Neural progenitor cell (in vitro differentiated cells): ENCODE results near the gene CPT1A. TPM values are rescaled to one million over a fixed set of nuclear protein-coding genes. Genes with fewer than 3 reads are reported as not detected.

Experiments
- DNase-seq: peaks from one replicate; pipeline ENCODE4 v3.0.0-alpha.2; 2016; ENCODE audit warnings: low spot score
- H2AFZ ChIP-seq: fragments of 200-600 bp; sonication (generic); replicated peaks from 2 replicates; pipeline ENCODE4 v1.6.1; 2016; ENCODE audit warnings: antibody characterized with exemption
- H3F3A ChIP-seq: fragments of 200-600 bp; sonication (generic); 2 replicates; pipeline ENCODE4 v1.6.1; 2016; ENCODE audit warnings: antibody characterized with exemption, low read depth
- H3K27ac ChIP-seq: fragments of 200-600 bp; sonication (generic); 2 replicates; pipeline ENCODE4 v1.5.1; 2016; ENCODE audit warnings: mild to moderate bottlenecking
- H3K27me3 ChIP-seq: fragments of 200-600 bp; sonication (generic); 2 replicates; pipeline ENCODE4 v1.6.1; 2016; ENCODE audit warnings: mild to moderate bottlenecking, moderate library complexity
- H3K36me3 ChIP-seq: fragments of 200-600 bp; sonication (generic); 2 replicates; pipeline ENCODE4 v1.5.1; 2016
- H3K4me1 ChIP-seq: fragments of 200-600 bp; sonication (generic); 2 replicates; pipeline ENCODE4 v1.6.1; 2016; ENCODE audit warnings: mixed run types
- H3K4me2 ChIP-seq: fragments of 200-600 bp; sonication (generic); 2 replicates; pipeline ENCODE4 v1.6.1; 2016
- H3K4me3 ChIP-seq: fragments of 200-600 bp; sonication (generic); 2 replicates; pipeline ENCODE4 v1.5.1; 2016
- H3K79me2 ChIP-seq: fragments of 200-600 bp; sonication (generic); 2 replicates; pipeline ENCODE4 v1.6.1; 2016; ENCODE audit warnings: low read depth
- H3K9ac ChIP-seq: fragments of 200-600 bp; sonication (generic); 2 replicates; pipeline ENCODE4 v1.6.1; 2016
- H3K9me3 ChIP-seq: fragments of 200-600 bp; sonication (generic); 2 replicates; pipeline ENCODE4 v1.5.1; 2016; ENCODE audit warnings: low read depth
- H4K20me1 ChIP-seq: fragments of 200-600 bp; sonication (generic); 2 replicates; pipeline ENCODE4 v1.6.1; 2016; ENCODE audit warnings: low read depth
- H3K27ac Mint-ChIP-seq: 3 replicates; pipeline ENCODE4 v1.8.0; 2021; ENCODE audit warnings: mixed read lengths
- H3K27me3 Mint-ChIP-seq: 2 replicates; pipeline ENCODE4 v1.8.0; 2022; ENCODE audit warnings: low read depth, mild to moderate bottlenecking, inconsistent platforms, moderate library complexity, mixed read lengths; ENCODE audit not compliant: insufficient read depth
- H3K36me3 Mint-ChIP-seq: 3 replicates; pipeline ENCODE4 v1.8.0; 2021; ENCODE audit warnings: mixed read lengths
- H3K4me1 Mint-ChIP-seq: 3 replicates; pipeline ENCODE4 v1.8.0; 2021; ENCODE audit warnings: mixed read lengths
- H3K4me3 Mint-ChIP-seq: 3 replicates; pipeline ENCODE4 v1.8.0; 2021; ENCODE audit warnings: mild to moderate bottlenecking, moderate library complexity, mixed read lengths
- H3K9me3 Mint-ChIP-seq: 3 replicates; pipeline ENCODE4 v1.8.0; 2020; ENCODE audit warnings: mixed read lengths
- CTCF ChIP-seq: fragments of 200-600 bp; sonication (generic); IDR thresholded peaks from 2 replicates; pipeline ENCODE4 v1.5.1; 2017; ENCODE audit warnings: antibody characterized with exemption, mild to moderate bottlenecking
- EZH2 ChIP-seq: fragments of 200-600 bp; sonication (generic); IDR thresholded peaks from 2 replicates; pipeline ENCODE4 v1.6.1; 2017; ENCODE audit warnings: antibody characterized with exemption, mild to moderate bottlenecking, moderate library complexity
- EZH2phosphoT487 ChIP-seq: fragments of 200-600 bp; sonication (generic); IDR thresholded peaks from 2 replicates; pipeline ENCODE4 v1.6.1; 2017; ENCODE audit warnings: antibody characterized with exemption
- total RNA-seq: library from RNA; depleted of rRNA; stranded (reverse); fragments of >200 nt; gene quantifications from 2 replicates; pipeline ENCODE4 v1.2.3, GENCODE V29; 2015; ENCODE audit warnings: low replicate concordance

CPT1A gene
- total RNA-seq, 1 donor from 2014 or later: 0.64 TPM

DNA sequence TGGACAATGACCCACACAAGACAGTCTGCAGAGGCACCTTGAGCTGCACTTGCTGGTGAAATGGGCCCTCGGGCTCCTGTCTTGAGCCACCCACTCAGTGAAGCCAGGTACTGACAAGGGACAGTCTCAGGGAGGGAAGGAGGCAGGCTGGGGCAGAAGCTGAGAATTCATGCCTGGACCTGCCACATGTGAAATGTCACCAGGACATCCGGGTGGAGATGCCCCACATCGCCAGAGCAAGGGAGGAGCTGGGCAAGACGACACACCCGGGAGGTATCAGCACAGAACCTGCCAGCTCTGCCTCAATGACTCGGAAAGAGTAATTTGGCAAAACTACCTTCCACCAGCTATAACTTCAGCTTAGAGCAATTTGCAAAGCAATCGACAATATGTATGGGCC lies 23.5 kb downstream of the CPT1A start:
- H3K27me3 Mint-ChIP-seq: peaks cover 12% of the 10 kb centered on the region
- Histone ChIP-seq H3K4me3 (no peak overlapping the region), H3K79me2 (no peaks in the 10 kb centered on the region), H3K4me2 (no peak overlapping the region), H3F3A (no peaks in the 10 kb centered on the region), H3K36me3 (no peaks in the 10 kb centered on the region), H2AFZ (no peak overlapping the region), H3K9me3 (no peaks in the 10 kb centered on the region), H4K20me1 (no peaks in the 10 kb centered on the region), H3K4me1 (no peaks in the 10 kb centered on the region), H3K27ac (no peak overlapping the region), H3K9ac (no peak overlapping the region), H3K27me3 (no peaks in the 10 kb centered on the region)
- no peaks in the 10 kb centered on the region for H3K9me3 Mint-ChIP-seq
- peaks cover 4% of the 10 kb centered on the region for H3K4me1 Mint-ChIP-seq
- H3K27ac Mint-ChIP-seq: no peak overlapping the region
- no peak overlapping the region for H3K4me3 Mint-ChIP-seq
- TF ChIP-seq EZH2 (no peak), EZH2phosphoT487 (no peak), CTCF (no peak)
- no peaks in the 10 kb centered on the region for H3K36me3 Mint-ChIP-seq
- no peak for DNase-seq

GRCh38 chr11:68817554-68817953 lies 24.2 kb downstream of the CPT1A start:
- H3K27ac Mint-ChIP-seq: no peak overlapping the region
- no peaks in the 10 kb centered on the region for H4K20me1 ChIP-seq

GRCh38 chr11:68816917-68817419 lies 24.7 kb downstream of the CPT1A start:
- H3K4me3 Mint-ChIP-seq: no peak overlapping the region
- no peaks in the 10 kb centered on the region for H3K9me3 Mint-ChIP-seq
- Histone ChIP-seq H3K9ac (no peak overlapping the region), H4K20me1 (no peaks in the 10 kb centered on the region), H3K27me3 (no peaks in the 10 kb centered on the region), H3K4me2 (no peak overlapping the region), H3K4me1 (no peaks in the 10 kb centered on the region), H3K27ac (no peak overlapping the region), H3K4me3 (no peak overlapping the region), H3F3A (no peaks in the 10 kb centered on the region), H3K36me3 (no peaks in the 10 kb centered on the region), H3K9me3 (no peaks in the 10 kb centered on the region), H3K79me2 (no peaks in the 10 kb centered on the region), H2AFZ (no peak overlapping the region)
- H3K36me3 Mint-ChIP-seq: no peaks in the 10 kb centered on the region
- TF ChIP-seq CTCF (no peak), EZH2 (no peak), EZH2phosphoT487 (no peak)
- peaks cover 4% of the 10 kb centered on the region for H3K4me1 Mint-ChIP-seq
- peak overlapping the region; percentile 37 for H3K27ac Mint-ChIP-seq
- H3K27me3 Mint-ChIP-seq: peaks cover 11% of the 10 kb centered on the region
- no peak for DNase-seq

More at GRCh38 chr11:68817554-68817953, 24.2 kb downstream of the CPT1A start:
- H3K4me3 ChIP-seq: no peak overlapping the region
- H3K4me2 ChIP-seq: no peak overlapping the region
- no peak overlapping the region for H2AFZ ChIP-seq
- no peaks in the 10 kb centered on the region for H3K4me1 ChIP-seq
- H3K27ac ChIP-seq: no peak overlapping the region
- Mint-ChIP-seq H3K36me3 (no peaks in the 10 kb centered on the region), H3K9me3 (no peaks in the 10 kb centered on the region), H3K4me1 (peaks cover 4% of the 10 kb centered on the region), H3K4me3 (no peak overlapping the region), H3K27me3 (peaks cover 12% of the 10 kb centered on the region)
- H3K27me3 ChIP-seq: no peaks in the 10 kb centered on the region
- no peaks in the 10 kb centered on the region for H3K9me3 ChIP-seq
- no peaks in the 10 kb centered on the region for H3K79me2 ChIP-seq
- H3F3A ChIP-seq: no peaks in the 10 kb centered on the region
- no peak for DNase-seq
- no peak overlapping the region for H3K9ac ChIP-seq
- no peak for TF ChIP-seq EZH2phosphoT487
- no peak for TF ChIP-seq EZH2
- no peak for TF ChIP-seq CTCF
- H3K36me3 ChIP-seq: no peaks in the 10 kb centered on the region
